ENCODE results near the gene RPL21.
"Not testable (repeated sequence)": the region's sequence is repeated elsewhere in the genome, so short reads cannot be mapped to it uniquely, and the experiment has no call there.

Gene RPL21

DNA sequence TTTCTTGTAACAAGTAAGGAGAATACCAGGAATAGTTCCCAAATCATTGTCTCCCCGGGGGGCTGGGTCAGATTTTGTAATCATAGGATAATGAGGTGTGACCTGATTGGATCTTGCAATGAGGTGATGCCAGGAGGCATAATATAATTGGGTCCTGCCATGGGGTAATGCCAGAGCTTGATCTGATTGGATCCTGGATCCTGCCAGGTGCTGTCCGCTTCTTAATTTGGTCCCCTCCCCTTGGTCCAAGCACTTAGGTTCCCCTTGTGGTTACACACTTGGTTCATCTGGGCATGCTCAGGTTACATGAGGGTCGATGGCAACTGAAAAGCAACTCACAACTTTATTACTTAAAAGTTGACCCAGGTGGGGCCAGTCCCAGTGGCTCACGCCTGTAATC, 39.4 kb downstream of the RPL21 start:
- DNase-seq, result no peak

DNA sequence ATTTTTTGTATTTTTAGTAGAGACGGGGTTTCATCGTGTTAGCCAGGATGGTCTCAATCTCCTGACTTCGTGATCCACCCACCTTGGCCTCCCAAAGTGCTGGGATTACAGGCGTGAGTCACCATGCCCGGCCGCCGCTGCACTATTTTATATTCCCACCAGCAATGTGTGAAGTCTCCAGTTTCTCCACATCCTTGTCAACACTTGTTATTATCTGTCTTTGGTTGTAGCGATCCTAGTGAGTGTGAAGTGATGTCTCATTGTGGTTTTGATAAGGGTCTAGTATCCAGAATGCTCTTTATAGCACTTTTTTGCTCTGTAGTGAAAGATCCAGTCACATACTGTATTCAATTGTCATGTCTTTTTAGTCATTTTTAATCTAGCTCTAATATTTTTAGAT, 40.6 kb downstream of the RPL21 start:
- not testable (repeated sequence) for DNase-seq

DNA sequence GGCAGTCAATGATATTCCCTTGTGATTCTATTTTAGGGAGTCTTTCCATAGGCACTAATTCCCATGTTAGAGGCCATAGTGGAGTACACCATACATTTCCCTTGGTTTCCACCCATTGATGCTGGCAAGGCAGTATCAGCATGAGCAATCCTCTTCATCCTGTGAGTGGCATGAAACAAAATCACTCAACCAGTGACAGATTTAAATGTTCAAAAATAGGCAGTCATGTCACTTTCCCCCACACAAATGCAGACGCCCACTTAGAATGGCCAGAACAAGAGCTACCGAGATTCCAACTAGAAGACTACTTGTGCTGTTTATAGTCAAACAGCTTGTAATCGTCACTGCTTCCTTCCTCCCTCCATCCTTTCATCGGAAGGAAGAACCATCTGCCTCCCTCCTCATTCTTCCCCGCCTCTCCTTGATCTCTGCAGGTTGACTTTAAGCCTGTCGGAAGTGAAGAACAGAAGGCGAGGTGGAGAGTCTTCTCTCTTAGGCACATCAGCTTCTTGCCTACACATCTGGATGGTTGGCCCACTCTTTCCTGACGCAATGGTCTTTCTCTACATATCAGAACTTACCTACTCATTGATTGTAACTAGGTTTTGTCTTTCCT, 41.8 kb downstream of the RPL21 start:
- no peak for DNase-seq

DNA sequence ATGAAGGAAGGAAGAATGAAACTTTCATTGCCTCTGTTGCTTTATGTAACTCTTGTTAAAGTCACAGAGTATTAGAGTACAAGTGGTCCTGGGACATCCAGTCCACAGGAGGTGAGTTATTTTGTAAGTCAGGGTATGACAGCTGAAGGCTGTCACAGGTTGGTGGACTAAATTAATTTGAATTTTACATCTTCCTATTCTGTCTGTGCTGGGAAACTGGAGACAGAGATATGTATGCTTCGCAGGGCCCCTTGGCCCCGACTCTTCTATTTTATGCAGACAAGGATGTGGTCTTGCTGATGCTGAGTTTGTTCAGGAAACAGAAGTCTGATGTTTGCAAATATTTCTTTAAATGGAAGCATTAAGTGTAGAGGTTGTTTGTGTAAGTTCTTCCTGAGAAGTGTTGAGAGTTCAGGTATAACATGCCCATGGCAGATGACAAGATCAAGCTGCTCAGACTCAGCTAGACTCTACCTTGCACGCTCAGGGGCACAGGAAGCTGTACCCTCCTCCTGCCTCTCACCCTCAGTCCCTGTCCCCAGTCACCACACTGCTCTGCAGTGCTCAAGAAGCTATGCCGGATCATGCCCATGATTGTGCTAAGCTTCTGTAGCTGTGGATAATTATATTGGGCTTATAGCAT, 42.6 kb downstream of the RPL21 start:
- peak in 1 of 5 donors; percentile 25 for DNase-seq

DNA sequence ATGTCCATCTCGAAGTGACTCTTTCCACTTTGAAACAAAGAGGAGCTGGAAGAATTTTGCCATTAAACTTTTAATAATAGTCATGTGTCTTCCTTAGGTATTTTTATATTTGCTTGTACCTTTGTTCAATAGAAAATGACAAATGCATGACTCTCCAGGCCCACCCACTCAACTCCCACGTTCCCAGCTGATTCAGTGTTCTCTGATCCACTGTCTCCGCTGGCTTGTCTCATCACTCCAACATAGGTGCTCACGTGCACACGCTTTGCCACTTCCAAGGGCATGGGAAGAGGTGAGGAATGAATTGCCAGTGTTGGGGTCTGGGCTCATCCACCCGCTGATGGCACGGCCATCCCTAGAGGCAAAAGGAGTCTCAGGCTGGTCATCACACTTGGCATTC, 43.7 kb downstream of the RPL21 start:
- DNase-seq, result no peak

DNA sequence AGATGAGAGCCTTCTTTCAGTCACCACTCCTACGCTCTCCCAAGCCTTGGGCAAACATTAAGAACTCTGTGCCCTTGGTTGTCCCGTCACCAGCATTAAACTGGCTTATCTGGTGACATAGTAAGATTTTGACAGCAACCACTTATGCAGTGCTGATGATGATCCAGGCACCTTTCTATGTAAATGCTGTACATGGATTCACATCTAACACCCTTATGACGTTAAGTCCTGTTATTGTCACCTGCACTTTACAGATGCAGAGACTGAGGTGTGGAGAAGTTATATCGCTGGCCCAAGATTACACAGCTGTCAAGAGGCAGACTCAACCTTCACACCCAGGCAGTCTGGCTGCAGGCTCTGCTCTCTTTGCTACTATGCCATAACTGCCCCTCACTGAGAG, 44.3 kb downstream of the RPL21 start:
- no peak for DNase-seq

DNA sequence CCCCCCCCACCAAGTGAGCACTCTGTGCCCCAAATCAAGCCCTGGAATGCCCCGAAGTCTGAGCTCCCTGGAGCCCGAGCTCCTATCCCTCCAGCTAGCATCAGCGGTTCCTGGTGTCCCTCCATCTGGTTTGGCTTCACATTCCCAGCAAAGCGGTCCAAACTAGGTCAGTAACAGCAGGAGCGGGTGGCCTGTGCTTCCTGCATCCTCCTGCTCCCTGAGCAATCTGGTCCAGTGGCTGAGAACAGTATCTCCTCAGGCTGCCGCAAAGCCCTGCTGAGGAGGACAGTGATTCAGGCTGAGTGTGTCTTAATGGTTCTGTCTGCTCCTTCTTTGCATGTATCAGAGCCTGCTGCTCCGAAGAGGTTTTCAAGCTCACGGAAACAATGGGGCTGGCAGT, 45.1 kb downstream of the RPL21 start:
- DNase-seq, result no peak

DNA sequence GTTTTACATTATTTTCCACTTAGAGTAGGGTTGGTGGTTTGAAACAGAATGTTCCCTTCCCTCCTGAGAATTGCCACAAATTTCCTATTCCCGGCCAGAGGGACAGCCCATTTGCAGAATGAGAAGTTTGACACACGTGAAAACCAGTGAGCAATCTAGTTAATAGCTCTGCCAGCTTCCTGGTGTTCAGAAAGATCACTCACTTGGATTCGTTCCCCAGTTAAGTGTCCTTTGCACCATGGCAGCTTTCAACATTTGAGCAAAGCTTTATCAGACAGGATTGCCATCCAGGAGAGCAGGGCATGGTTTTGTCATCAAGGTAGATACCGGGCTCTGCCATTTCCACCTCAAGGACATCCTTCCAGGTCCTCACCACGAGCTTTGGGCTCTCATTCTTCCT, 47.5 kb downstream of the RPL21 start:
- DNase-seq, result no peak

DNA sequence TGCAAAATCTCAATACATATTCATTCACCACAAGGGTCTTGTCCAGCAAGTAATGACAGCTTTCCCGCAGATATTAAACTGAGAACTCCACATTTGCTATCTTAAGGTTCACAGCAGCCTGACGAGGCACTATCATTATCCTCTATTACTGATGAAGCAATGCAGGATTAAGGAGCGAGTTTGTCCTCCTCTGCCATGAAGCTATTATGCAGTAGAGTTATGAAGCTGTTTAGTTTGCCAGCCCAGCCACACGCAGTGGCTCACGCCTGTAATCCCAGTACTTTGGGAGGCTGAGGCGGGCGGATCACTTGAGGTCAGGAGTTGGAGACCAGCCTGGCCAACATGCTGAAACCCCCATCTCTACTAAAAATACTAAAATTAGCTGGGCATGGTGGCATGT, 49.0 kb downstream of the RPL21 start:
- DNase-seq, result not testable (repeated sequence)

DNA sequence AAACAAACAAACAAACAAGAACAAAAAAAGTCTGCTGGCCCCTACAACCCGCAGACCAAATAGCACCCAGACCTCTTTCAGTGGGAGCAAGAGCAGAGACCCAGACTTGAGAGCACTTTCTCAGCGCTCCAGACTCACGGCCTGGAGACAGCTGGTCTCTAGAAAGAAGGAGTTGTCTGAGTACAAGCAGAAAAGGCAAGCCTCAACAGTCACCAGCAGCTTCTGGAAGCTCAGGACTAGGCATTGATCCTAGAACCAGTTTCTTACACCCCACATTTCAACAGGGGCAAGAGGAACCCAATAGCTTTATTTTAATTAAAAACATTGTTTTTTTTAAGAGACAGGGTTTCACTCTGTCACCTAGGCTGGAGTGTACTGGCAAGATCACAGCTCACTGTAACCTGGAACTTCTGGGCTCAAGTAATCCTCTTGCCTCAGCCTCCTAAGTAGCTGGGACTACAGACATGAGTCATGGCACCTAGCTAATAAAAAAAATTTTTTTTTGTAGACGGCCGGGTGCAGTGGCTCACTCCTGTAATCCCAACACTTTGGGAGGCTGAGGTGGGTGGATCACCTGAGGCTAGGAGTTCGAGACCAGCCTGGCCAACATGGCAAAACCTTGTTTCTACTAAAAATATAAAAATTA, 49.7 kb downstream of the RPL21 start:
- no peak for DNase-seq

DNA sequence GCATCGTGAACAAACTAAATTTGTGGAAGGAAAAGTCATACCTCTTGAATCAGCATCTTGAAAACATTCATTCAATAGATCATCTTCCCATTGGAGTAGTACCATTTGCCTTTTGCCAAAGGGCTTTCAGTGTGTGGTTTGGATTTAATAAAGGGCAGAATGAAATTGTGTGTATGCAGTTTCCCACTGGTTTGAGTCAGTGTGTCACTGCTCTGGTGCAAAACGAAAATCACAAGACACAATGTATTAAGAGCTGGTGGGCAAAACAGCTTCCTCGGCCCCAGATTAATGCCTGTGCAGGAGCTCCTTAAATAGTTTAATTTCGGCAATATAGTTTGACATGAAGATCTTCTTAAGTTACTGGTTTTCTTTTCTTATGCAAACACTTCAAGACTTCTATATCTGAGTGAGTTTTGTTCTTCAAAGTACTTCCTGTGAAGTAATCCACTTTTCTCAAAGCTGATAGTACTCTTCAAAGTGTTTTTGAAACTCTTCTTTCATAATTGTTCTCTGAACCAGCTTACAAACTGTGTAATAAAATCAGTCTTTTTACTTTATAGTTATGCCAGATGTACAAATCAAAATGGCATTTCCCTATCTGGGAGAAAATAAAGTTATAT, 51.4 kb downstream of the RPL21 start:
- no peak for DNase-seq

DNA sequence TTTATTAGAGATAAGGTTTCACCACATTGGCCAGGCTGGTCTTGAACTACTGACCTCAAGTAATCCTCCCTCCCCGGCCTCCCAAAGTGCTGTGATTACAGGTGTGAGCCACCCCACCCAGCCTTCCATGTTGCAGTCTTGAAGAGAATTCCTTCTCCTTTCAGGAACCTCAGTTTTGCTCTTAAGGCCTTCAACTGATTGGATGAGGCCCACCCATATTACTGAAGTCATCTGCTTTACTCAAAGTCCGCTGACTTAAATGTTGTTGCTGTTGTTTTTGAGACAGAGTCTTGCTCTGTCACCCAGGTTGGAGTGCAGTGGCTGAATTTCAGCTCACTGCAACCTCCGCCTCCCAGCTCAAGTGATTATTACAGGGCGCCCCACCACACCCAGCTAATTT, 52.7 kb downstream of the RPL21 start:
- DNase-seq, result no peak

DNA sequence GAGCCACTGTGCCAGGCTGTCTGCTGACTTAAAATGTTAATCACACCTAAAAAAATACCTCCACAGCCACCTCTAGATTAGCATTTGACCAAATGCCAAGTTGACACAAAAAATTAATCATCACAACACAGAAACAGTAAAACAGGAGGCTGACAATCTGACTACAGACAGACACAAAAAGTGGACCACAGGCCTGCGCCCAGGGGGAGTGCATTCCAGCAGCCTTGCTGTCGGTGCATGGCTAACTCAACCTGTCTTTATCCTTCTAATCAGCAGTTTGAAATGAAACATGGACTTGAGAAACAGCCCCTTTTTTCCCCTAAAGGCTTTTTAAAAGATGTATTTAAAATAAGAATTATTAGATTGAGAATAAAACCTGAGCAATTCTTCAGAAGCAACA, 53.3 kb downstream of the RPL21 start:
- no peak for DNase-seq
